ENCODE data around the gene FSTL1. TPM values are rescaled to one million over a fixed set of nuclear protein-coding genes. Genes with fewer than 3 reads are reported as not detected.

FSTL1 gene
- total RNA-seq, 1 experiment from 2014 or later, result 1.4 TPM

DNA sequence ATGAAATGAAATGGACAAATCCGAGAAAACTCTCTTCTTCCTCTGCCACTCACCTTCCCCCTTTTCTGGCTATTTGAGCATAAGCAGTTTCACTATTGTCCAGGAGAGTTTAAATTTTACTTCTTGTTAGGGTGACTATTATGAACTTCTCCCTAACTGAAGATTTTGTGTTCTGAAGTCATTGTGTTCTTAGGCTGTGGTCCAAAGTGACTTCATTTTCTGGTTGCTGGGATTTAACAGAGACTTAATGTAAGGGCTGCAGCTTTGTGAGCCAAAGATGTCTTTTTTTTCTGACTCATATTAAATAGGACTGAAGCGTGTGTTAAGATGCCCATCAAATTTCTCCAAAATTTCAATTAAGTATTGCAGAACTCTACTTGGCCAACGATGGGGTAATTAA lies 46.5 kb upstream of the FSTL1 start:
- TF ChIP-seq, protein P1, sequence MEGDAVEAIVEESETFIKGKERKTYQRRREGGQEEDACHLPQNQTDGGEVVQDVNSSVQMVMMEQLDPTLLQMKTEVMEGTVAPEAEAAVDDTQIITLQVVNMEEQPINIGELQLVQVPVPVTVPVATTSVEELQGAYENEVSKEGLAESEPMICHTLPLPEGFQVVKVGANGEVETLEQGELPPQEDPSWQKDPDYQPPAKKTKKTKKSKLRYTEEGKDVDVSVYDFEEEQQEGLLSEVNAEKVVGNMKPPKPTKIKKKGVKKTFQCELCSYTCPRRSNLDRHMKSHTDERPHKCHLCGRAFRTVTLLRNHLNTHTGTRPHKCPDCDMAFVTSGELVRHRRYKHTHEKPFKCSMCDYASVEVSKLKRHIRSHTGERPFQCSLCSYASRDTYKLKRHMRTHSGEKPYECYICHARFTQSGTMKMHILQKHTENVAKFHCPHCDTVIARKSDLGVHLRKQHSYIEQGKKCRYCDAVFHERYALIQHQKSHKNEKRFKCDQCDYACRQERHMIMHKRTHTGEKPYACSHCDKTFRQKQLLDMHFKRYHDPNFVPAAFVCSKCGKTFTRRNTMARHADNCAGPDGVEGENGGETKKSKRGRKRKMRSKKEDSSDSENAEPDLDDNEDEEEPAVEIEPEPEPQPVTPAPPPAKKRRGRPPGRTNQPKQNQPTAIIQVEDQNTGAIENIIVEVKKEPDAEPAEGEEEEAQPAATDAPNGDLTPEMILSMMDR (IDR thresholded peaks at IDR 0.05; ENCODE audit: insufficient read depth in 1 of 2, low read depth in 1 of 2, low read length in 1 of 2, severe bottlenecking in 1 of 2, unreplicated experiment in 1 of 2), result no peak
- intact Hi-C loops (cut with micrococcal nuclease; ENCODE audit: unreplicated experiment), result no loop called here
- Mint-ChIP-seq H3K27me3 (ENCODE audit: insufficient read depth, unreplicated experiment) (no peaks in the 10 kb centered on the region), H3K4me1 (ENCODE audit: low read depth, unreplicated experiment) (peaks cover 7% of the 10 kb centered on the region), H3K9me3 (ENCODE audit: unreplicated experiment) (peaks cover 26% of the 10 kb centered on the region), H3K27ac (ENCODE audit: unreplicated experiment) (no peak overlapping the region), H3K4me3 (ENCODE audit: unreplicated experiment) (no peak overlapping the region), H3K36me3 (ENCODE audit: insufficient read depth, unreplicated experiment) (no peaks in the 10 kb centered on the region)
- ChIA-PET CTCF (no interaction called here), POLR2A (no interaction called here)
- Histone ChIP-seq H3K36me3 (ENCODE audit: control insufficient read depth, insufficient read depth, low read length) (no peaks in the 10 kb centered on the region), H3K27me3 (replicated peaks; ENCODE audit: control insufficient read depth, insufficient read depth, low read length) (no peaks in the 10 kb centered on the region), H3K4me3 (ENCODE audit: low read depth, low read length) (no peak overlapping the region), H3K4me1 (peaks cover 9% of the 10 kb centered on the region), H3K9me3 (peaks cover 5% of the 10 kb centered on the region; the same call in 1 of the 2 replicates)
- BruUV-seq (replicated peaks), result no TSS peak
- no peak for DNase-seq

DNA sequence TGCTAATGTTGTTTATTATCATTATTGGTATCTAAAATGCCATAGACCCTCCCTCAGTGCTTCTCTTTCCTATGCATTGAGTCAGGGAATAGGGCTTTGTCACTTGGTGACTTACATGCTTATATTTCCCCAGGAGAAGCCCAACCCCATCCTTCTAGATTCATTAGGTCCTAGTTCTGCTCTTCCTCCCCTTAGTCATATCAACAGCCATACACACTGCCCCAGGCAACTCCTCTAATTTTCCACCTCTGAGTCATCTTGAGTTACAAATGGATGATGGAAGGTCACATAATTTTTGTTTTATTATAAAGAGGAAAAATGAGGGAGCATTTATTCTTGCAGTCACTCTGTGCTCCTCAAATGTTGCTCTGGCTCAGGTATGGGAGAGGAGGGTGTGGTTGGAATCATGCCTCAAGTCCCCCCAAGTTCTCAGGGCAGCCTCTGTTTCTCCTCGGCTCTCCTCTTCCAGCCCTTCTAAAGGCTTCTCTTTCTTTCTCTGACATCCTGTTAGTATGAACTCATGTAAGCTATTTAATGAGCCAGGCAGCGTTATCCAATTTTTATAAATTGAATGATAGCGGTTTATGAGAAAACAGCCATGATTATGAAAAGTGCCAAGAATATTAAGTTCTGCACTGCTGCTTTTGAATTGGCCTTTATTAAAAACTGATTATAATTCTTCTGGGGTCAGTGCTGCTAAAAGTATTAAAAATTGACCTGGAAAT lies 45.6 kb upstream of the FSTL1 start:
- H3K4me3 ChIP-seq (ENCODE audit: low read depth, low read length), result no peak overlapping the region
- peaks cover 9% of the 10 kb centered on the region for H3K4me1 ChIP-seq
- intact Hi-C loops (cut with micrococcal nuclease; ENCODE audit: unreplicated experiment), result no loop called here
- ChIA-PET CTCF (no interaction called here), POLR2A (no interaction called here)
- H3K9me3 ChIP-seq, result peaks cover 5% of the 10 kb centered on the region; the same call in 1 of the 2 replicates
- H3K27me3 ChIP-seq (replicated peaks; ENCODE audit: control insufficient read depth, insufficient read depth, low read length), result no peaks in the 10 kb centered on the region
- no peaks in the 10 kb centered on the region for H3K36me3 ChIP-seq (ENCODE audit: control insufficient read depth, insufficient read depth, low read length)
- Mint-ChIP-seq H3K9me3 (ENCODE audit: unreplicated experiment) (peaks cover 26% of the 10 kb centered on the region), H3K27me3 (ENCODE audit: insufficient read depth, unreplicated experiment) (no peaks in the 10 kb centered on the region), H3K27ac (ENCODE audit: unreplicated experiment) (no peak overlapping the region), H3K36me3 (ENCODE audit: insufficient read depth, unreplicated experiment) (no peaks in the 10 kb centered on the region), H3K4me3 (ENCODE audit: unreplicated experiment) (no peak overlapping the region), H3K4me1 (ENCODE audit: low read depth, unreplicated experiment) (peaks cover 7% of the 10 kb centered on the region)
- TF ChIP-seq, protein P1 (IDR thresholded peaks at IDR 0.05; ENCODE audit: insufficient read depth in 1 of 2, low read depth in 1 of 2, low read length in 1 of 2, severe bottlenecking in 1 of 2, unreplicated experiment in 1 of 2), result no peak
- no TSS peak for BruUV-seq (replicated peaks)
- no peak for DNase-seq

DNA sequence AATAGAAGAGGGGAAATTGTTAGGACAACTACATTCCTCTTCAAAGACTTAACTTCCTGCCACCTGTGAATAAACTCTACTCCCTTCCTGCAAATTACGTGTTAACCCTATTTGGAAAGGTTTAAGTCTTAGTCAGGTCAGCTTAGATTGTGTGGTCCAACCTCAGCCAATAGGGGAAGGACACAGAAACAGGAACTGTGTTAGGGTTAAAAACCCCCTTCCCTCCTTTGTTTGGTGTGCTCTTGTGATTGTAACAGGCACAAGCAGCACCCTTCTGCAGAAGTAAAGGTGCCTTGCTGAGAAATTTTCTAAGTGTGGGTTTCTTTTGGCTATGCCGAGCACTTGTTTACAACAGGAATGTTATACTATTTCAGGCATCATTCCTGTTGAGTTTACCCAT lies 45.0 kb upstream of the FSTL1 start:
- ChIA-PET POLR2A (no interaction called here), CTCF (no interaction called here)
- H3K4me1 ChIP-seq, result peaks cover 9% of the 10 kb centered on the region
- no TSS peak for BruUV-seq (replicated peaks)
- Mint-ChIP-seq H3K27me3 (ENCODE audit: insufficient read depth, unreplicated experiment) (no peaks in the 10 kb centered on the region), H3K9me3 (ENCODE audit: unreplicated experiment) (peaks cover 26% of the 10 kb centered on the region), H3K36me3 (ENCODE audit: insufficient read depth, unreplicated experiment) (no peaks in the 10 kb centered on the region), H3K27ac (ENCODE audit: unreplicated experiment) (no peak overlapping the region), H3K4me1 (ENCODE audit: low read depth, unreplicated experiment) (peaks cover 7% of the 10 kb centered on the region), H3K4me3 (ENCODE audit: unreplicated experiment) (no peak overlapping the region)
- DNase-seq, result no peak
- H3K4me3 ChIP-seq (ENCODE audit: low read depth, low read length), result no peak overlapping the region
- H3K36me3 ChIP-seq (ENCODE audit: control insufficient read depth, insufficient read depth, low read length), result no peaks in the 10 kb centered on the region
- no peaks in the 10 kb centered on the region for H3K27me3 ChIP-seq (replicated peaks; ENCODE audit: control insufficient read depth, insufficient read depth, low read length)
- H3K9me3 ChIP-seq, result peaks cover 5% of the 10 kb centered on the region; the same call in 1 of the 2 replicates
- TF ChIP-seq, protein P1 (IDR thresholded peaks at IDR 0.05; ENCODE audit: insufficient read depth in 1 of 2, low read depth in 1 of 2, low read length in 1 of 2, severe bottlenecking in 1 of 2, unreplicated experiment in 1 of 2), result no peak
- intact Hi-C loops (cut with micrococcal nuclease; ENCODE audit: unreplicated experiment), result no loop called here

Measured in Caco-2 (cell line).